GM12878 (cell line): ENCODE measurements around the gene ANKRD61. TPM values are rescaled to one million over a fixed set of nuclear protein-coding genes. Genes with fewer than 3 reads are reported as not detected.
A peak's percentile ranks its signal among the peaks of the same experiment; 100 is the strongest.

ENCODE experiments used
- BACH1 ChIP-seq: fragments of 450-650 bp; IDR thresholded peaks from 2 replicates; pipeline ENCODE4 v1.6.1; 2017; ENCODE audit warnings: mild to moderate bottlenecking, borderline replicate concordance
- BMI1 ChIP-seq: fragments of 450-650 bp; IDR thresholded peaks from 2 replicates; pipeline ENCODE4 v1.6.1; 2016; ENCODE audit warnings: mild to moderate bottlenecking, moderate library complexity, borderline replicate concordance
- BRCA1 ChIP-seq: IDR thresholded peaks from 2 replicates; pipeline ENCODE4 v1.6.1; 2011; ENCODE audit warnings: low read depth, low read length, improper control_type of control experiment
- CREM ChIP-seq: IDR thresholded peaks from 2 replicates; pipeline ENCODE4 v1.6.1; 2014; ENCODE audit warnings: antibody characterized with exemption, low read depth
- ETV6 ChIP-seq, 2 experiments: fragments of 450-650 bp in 1 of 2; IDR thresholded peaks in 1 of 2; conservative IDR thresholded peaks in 1 of 2; 2 replicates each; pipeline ENCODE4 v1.6.1; 2014; ENCODE audit warnings: antibody characterized with exemption in 1 of 2, borderline replicate concordance in 1 of 2, low read depth in 1 of 2, mild to moderate bottlenecking in 1 of 2, moderate library complexity in 1 of 2
- GATAD2B ChIP-seq: fragments of 450-650 bp; conservative IDR thresholded peaks from 2 replicates; pipeline ENCODE4 v1.6.1; 2017; ENCODE audit warnings: low read depth, mild to moderate bottlenecking, moderate library complexity
- MEF2B ChIP-seq: fragments of 450-650 bp; IDR thresholded peaks from 2 replicates; pipeline ENCODE4 v1.6.1; 2018; ENCODE audit warnings: mild to moderate bottlenecking, moderate library complexity; ENCODE audit not compliant: partially characterized antibody, poor library complexity, severe bottlenecking
- MYC ChIP-seq: IDR thresholded peaks from 2 replicates; pipeline ENCODE4 v1.6.1; 2011; ENCODE audit warnings: mild to moderate bottlenecking, low read length, moderate library complexity, inconsistent platforms; ENCODE audit not compliant: insufficient read depth, insufficient replicate concordance, insufficient read length, severe bottlenecking
- PML ChIP-seq: IDR thresholded peaks from 2 replicates; pipeline ENCODE4 v1.6.1; 2012; ENCODE audit warnings: low read length, inconsistent platforms
- POU2F2 ChIP-seq: IDR thresholded peaks from 3 replicates; pipeline ENCODE4 v1.6.1; 2011; ENCODE audit warnings: low read depth, mild to moderate bottlenecking, low read length, borderline replicate concordance
- RAD21 ChIP-seq: IDR thresholded peaks from 2 replicates; pipeline ENCODE4 v1.6.1; 2011; ENCODE audit warnings: mild to moderate bottlenecking, low read depth, low read length, moderate library complexity; ENCODE audit not compliant: insufficient read depth
- RB1 ChIP-seq: fragments of 450-650 bp; formaldehyde crosslinking; IDR thresholded peaks from 2 replicates; pipeline ENCODE4 v1.6.1; 2017; ENCODE audit warnings: mild to moderate bottlenecking, borderline replicate concordance
- SMAD5 ChIP-seq: IDR thresholded peaks from 2 replicates; pipeline ENCODE4 v1.6.1; 2016; ENCODE audit warnings: antibody characterized with exemption, low read depth
- STAT1 ChIP-seq: fragments of 450-650 bp; conservative IDR thresholded peaks from 2 replicates; pipeline ENCODE4 v1.6.1; 2014; ENCODE audit warnings: antibody characterized with exemption, mild to moderate bottlenecking
- SUPT20H ChIP-seq: IDR thresholded peaks from 2 replicates; pipeline ENCODE4 v1.6.1; 2011; ENCODE audit warnings: low read depth, mild to moderate bottlenecking, low read length, moderate library complexity, borderline replicate concordance; ENCODE audit not compliant: control insufficient read depth
- TBL1XR1 ChIP-seq: IDR thresholded peaks from 2 replicates; pipeline ENCODE4 v1.6.1; 2012; ENCODE audit warnings: low read depth, low read length, improper control_type of control experiment
- ZNF622 ChIP-seq: fragments of 450-650 bp; IDR thresholded peaks from 2 replicates; pipeline ENCODE4 v1.6.1; 2017; ENCODE audit warnings: mild to moderate bottlenecking, inconsistent platforms
- ZZZ3 ChIP-seq: IDR thresholded peaks from 2 replicates; pipeline ENCODE4 v1.6.1; 2011; ENCODE audit warnings: low read depth; ENCODE audit not compliant: control insufficient read depth, insufficient read length
- polyA plus RNA-seq, 11 experiments: library from polyadenylated mRNA; depleted of rRNA in 4 of 11; unstranded in 6 of 11; stranded (reverse) in 5 of 11; fragments of >200 nt; fragmentation: Nextera tagmentation in 4 of 11; fragmentation: Illumina TruSeq in 1 of 11; extraction: Ambion mirVana in 4 of 11; extraction: Trizol in 1 of 11; gene quantifications; 1 replicate in 1 of 11; 2 replicates in 10 of 11; pipeline versions ENCODE4 v1.2.1 to v1.2.3, GENCODE V29; 2011 to 2016; ENCODE audit warnings: inconsistent platforms in 2 of 11, missing spikeins in 2 of 11, low read depth in 1 of 11
- total RNA-seq, 4 experiments: library from RNA; depleted of rRNA in 3 of 4; stranded (reverse); fragments of >200 nt in 3 of 4; fragmentation: Illumina TruSeq in 1 of 4; extraction: Trizol in 1 of 4; gene quantifications; 2 replicates each; pipeline versions ENCODE4 v1.2.1 to v1.2.3, GENCODE V29; 2013 to 2021
- TF ChIP-seq, protein P1 (sequence below): IDR thresholded peaks from 2 replicates; pipeline ENCODE4 v1.6.1; 2012; ENCODE audit warnings: low read depth, low read length, improper control_type of control experiment
- TF ChIP-seq, protein P2 (sequence below): IDR thresholded peaks from 2 replicates; pipeline ENCODE4 v1.6.1; 2011; ENCODE audit warnings: low read depth, mild to moderate bottlenecking, low read length, moderate library complexity, borderline replicate concordance; ENCODE audit errors: extremely low read depth
- TF ChIP-seq, protein P3 (sequence below): fragments of 450-650 bp; IDR thresholded peaks from 2 replicates; pipeline ENCODE4 v1.6.1; 2017; ENCODE audit warnings: mild to moderate bottlenecking, moderate library complexity

Gene ANKRD61
- total and polyA plus RNA-seq, 10 of the 15 experiments (the other 5 are each of a cell fraction or from before 2014, with no cell fraction given) = 0.11 to 0.64 (median 0.28) TPM

DNA sequence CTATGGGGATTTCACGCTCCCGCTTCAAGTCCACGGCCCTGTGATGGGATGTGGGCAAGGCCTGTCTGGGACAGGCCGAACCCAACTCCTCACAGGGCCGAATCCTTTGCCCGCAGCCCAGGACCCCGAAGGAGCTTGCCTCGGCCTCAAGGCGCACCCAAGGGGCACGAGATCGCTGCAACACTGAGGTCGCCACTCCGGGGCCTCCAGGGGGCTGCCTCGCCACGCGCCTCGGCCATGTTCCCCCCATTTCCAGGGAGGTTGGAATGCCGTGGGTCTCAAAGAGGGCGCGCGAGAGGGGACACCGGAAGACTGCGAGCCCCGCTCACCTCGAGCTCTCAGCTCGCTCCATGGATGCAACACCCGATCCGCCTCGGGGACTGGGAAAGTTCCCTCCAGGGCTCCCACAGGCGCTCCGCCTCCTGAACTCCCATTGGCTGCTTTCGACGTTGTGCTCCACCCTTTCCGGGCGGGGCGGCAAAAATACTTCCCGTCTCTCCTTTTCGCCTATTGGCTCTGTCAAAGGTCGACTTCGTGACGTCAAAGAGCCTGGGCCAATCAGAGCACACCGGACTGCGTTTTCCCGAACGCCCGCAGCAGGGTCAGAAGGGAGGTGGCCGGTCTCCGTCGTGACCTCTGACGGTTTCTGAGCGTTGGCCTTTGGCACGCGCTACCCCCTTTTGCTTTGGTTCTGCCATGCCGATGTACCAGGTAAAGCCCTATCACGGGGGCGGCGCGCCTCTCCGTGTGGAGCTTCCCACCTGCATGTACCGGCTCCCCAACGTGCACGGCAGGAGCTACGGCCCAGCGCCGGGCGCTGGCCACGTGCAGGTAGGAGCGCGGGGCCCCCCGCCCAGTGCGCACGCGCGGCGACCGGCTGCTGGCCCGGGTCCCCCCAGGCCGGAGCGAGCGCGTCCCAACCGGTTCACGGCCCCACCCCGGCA, 22.2 kb upstream of the ANKRD61 start, which contains the start of the genes AIMP2 and PMS2 (continued):
- no peak for TF ChIP-seq ZZZ3
- TF ChIP-seq MYC = peak; percentile 99
- peak; percentile 73 for TF ChIP-seq SMAD5
- no peak for TF ChIP-seq SUPT20H
- peak; percentile 61 for TF ChIP-seq MEF2B
- TF ChIP-seq, protein P1, sequence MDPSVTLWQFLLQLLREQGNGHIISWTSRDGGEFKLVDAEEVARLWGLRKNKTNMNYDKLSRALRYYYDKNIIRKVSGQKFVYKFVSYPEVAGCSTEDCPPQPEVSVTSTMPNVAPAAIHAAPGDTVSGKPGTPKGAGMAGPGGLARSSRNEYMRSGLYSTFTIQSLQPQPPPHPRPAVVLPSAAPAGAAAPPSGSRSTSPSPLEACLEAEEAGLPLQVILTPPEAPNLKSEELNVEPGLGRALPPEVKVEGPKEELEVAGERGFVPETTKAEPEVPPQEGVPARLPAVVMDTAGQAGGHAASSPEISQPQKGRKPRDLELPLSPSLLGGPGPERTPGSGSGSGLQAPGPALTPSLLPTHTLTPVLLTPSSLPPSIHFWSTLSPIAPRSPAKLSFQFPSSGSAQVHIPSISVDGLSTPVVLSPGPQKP = no peak
- no peak for TF ChIP-seq BMI1
- TF ChIP-seq TBL1XR1 = peak; percentile 59; the same call in 1 of the 2 replicates
- TF ChIP-seq, protein P2, sequence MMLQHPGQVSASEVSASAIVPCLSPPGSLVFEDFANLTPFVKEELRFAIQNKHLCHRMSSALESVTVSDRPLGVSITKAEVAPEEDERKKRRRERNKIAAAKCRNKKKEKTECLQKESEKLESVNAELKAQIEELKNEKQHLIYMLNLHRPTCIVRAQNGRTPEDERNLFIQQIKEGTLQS = peak; percentile 38; the same call in 1 of the 2 replicates
- no peak for TF ChIP-seq RAD21
- no peak for TF ChIP-seq BRCA1
- peak; percentile 59; the same call in 1 of the 2 replicates for TF ChIP-seq RB1
- TF ChIP-seq ETV6 (conservative IDR thresholded peaks at IDR 0.05 in 1 of 2, IDR thresholded peaks at IDR 0.05 in 1 of 2; ENCODE audit: borderline replicate concordance in 1 of 2, low read depth in 1 of 2) = no peak
- peak; percentile 56; the same call in 1 of the 3 replicates for TF ChIP-seq POU2F2
- TF ChIP-seq ZNF622 = no peak
- no peak for TF ChIP-seq STAT1
- TF ChIP-seq CREM = peak; percentile 86
- TF ChIP-seq BACH1 = peak; percentile 56; the same call in 1 of the 2 replicates
- TF ChIP-seq, protein P3, sequence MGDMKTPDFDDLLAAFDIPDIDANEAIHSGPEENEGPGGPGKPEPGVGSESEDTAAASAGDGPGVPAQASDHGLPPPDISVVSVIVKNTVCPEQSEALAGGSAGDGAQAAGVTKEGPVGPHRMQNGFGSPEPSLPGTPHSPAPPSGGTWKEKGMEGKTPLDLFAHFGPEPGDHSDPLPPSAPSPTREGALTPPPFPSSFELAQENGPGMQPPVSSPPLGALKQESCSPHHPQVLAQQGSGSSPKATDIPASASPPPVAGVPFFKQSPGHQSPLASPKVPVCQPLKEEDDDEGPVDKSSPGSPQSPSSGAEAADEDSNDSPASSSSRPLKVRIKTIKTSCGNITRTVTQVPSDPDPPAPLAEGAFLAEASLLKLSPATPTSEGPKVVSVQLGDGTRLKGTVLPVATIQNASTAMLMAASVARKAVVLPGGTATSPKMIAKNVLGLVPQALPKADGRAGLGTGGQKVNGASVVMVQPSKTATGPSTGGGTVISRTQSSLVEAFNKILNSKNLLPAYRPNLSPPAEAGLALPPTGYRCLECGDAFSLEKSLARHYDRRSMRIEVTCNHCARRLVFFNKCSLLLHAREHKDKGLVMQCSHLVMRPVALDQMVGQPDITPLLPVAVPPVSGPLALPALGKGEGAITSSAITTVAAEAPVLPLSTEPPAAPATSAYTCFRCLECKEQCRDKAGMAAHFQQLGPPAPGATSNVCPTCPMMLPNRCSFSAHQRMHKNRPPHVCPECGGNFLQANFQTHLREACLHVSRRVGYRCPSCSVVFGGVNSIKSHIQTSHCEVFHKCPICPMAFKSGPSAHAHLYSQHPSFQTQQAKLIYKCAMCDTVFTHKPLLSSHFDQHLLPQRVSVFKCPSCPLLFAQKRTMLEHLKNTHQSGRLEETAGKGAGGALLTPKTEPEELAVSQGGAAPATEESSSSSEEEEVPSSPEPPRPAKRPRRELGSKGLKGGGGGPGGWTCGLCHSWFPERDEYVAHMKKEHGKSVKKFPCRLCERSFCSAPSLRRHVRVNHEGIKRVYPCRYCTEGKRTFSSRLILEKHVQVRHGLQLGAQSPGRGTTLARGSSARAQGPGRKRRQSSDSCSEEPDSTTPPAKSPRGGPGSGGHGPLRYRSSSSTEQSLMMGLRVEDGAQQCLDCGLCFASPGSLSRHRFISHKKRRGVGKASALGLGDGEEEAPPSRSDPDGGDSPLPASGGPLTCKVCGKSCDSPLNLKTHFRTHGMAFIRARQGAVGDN = peak; percentile 96
- TF ChIP-seq PML = peak; percentile 88
- TF ChIP-seq GATAD2B = peak; percentile 61
